ENCODE data around the gene DPY30. TPM values are rescaled to one million over a fixed set of nuclear protein-coding genes. Genes with fewer than 3 reads are reported as not detected.

DPY30 gene
- total RNA-seq, 3 donors from 2014 or later, result 65.0 to 70.0 (median 66.1) TPM

DNA sequence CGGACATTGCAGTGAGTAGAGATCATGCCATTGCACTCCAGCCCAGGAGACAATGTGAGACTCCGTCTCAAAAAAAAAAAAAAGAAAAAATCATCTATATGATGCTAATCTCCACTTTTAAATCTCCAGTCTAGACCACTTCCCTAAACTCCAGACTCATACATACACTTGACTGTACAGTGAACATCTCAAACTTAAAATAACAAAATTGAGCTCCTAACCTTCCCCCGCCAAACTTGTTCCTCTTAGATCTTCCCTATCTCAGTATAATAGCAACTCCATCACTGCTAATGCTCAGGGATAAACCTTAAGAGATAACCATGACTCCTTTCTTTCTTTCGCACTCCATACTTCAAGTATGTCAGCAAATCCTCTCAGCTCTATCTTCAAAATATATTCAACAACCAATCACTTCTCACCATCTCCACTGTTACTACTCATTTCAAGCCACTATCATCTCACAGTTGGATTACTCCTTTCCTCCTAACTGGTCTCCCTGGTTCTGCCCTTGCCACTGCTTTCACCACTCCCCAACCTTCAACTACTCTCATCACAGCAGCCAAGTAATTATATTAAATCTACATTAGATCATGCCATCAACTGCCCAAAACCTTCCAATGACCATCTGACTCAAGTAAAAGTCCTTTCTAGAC, 40.7 kb downstream of the DPY30 start:
- no peak overlapping the region for H3K4me3 Mint-ChIP-seq
- ATAC-seq, result peak; percentile 41 to 55

DNA sequence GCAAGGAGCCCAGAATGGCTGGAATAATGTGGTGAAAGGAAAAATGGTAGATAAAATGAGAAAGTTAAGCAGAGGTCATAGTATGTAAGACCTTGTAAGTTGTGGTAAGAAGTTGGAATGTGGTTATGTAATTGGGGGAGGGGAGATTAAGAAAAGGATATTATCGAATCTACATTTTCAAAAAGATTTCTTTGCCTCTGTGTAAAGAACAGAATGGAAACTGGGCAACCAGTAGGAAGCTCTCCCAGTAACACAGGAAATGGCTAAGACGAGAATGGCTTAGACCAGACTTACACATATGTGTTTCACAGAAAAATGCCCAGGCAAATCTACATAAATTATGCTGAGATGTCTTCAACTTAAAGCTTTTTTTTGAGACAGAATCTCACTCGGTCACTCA, 42.0 kb downstream of the DPY30 start:
- DNase-seq, result no peak
- Mint-ChIP-seq H3K36me3 (ENCODE audit: insufficient read depth) (peaks cover 8% of the 10 kb centered on the region), H3K4me1 (ENCODE audit: low read depth) (peaks cover 54% of the 10 kb centered on the region), H3K27me3 (ENCODE audit: low read depth) (no peaks in the 10 kb centered on the region), H3K4me3 (peak overlapping the region; percentile 27), H3K9me3 (no peaks in the 10 kb centered on the region)
- peak; percentile 53 to 59 for ATAC-seq

More for the DNA sequence above, 40.7 kb downstream of the DPY30 start:
- DNase-seq, result no peak
- Mint-ChIP-seq H3K4me1 (ENCODE audit: low read depth) (peaks cover 49% of the 10 kb centered on the region), H3K27me3 (ENCODE audit: low read depth) (no peaks in the 10 kb centered on the region), H3K9me3 (no peaks in the 10 kb centered on the region), H3K36me3 (ENCODE audit: insufficient read depth) (peaks cover 8% of the 10 kb centered on the region)

DNA sequence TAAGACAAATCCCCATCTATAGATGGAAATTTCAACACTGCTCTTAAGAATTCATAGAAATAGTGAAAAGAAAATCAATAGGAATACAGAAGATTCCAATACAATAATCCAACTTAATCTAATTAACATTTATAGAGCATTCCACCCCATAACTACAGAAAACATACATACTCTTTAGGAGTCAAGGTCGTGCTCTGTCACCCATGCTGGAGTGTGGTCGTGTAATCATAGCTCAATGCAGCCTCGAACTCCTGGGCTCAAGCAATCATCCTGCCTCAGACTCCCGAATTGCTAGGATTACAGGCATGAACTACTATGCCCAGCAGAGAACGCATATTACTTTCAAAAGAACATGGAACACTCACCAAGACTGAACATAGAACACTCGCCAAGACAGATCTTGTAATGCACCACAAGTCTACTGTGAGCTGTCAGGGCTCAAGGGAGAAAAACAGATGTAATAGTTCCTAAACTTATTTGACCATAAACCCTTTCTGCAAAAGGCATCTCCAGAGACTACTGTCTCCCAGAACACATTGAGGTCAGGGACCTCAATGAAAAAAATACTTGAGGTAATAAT, 42.9 kb downstream of the DPY30 start:
- no peak for DNase-seq
- Mint-ChIP-seq H3K27me3 (ENCODE audit: low read depth) (no peaks in the 10 kb centered on the region), H3K36me3 (ENCODE audit: insufficient read depth) (peaks cover 13% of the 10 kb centered on the region), H3K4me3 (no peak overlapping the region), H3K9me3 (no peaks in the 10 kb centered on the region), H3K4me1 (ENCODE audit: low read depth) (peaks cover 60% of the 10 kb centered on the region)
- ATAC-seq, result no peak

DNA sequence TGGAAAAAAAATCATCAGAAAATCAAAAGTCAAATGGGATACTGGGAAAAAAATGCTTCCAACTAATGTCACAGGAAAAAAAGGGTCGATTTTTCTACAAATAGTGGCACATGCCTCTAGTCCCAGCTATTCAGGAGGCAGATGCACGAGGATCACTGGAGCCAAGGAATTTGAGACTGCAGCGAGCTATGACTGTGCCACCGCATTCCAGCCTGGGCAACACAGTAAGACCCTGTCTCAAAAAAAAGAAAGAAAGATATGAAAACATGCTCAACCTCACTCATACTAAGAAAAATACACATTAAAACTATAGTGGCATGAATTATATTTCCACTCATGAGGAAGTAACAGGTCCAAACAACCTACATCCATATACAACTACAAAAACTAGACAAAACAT, 46.7 kb downstream of the DPY30 start:
- no peak for DNase-seq
- no peaks in the 10 kb centered on the region for H3K27me3 Mint-ChIP-seq (ENCODE audit: low read depth)
- peaks cover 50% of the 10 kb centered on the region for H3K4me1 Mint-ChIP-seq (ENCODE audit: low read depth)
- ATAC-seq, result no peak
- no peaks in the 10 kb centered on the region for H3K9me3 Mint-ChIP-seq
- H3K36me3 Mint-ChIP-seq (ENCODE audit: insufficient read depth), result peaks cover 8% of the 10 kb centered on the region
- H3K4me3 Mint-ChIP-seq, result no peak overlapping the region

DNA sequence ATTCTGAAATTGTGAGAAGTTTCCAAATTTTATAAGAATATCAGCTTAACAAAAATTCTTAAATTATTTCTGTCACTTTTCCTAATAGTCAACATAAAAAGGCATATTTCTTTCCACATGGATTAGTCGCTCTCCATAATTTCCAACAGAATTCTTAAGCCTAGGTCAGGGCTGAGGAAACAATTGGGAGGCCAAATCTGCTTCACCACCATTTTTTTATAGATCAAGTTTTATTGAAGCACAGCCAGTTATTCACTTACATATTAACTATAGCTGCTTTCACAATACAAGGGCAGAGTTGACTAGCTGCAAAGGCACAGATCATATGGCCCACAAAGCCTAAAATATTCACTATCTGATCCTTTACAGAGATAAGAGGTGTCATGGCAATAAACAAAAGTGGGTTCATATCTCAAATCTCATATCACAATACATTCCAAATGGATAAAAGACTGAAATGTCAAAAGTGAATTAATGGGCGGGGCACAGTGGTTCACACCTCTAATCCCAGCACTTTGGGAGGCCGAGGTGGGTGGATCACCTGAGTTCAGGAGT, 47.5 kb downstream of the DPY30 start:
- Mint-ChIP-seq H3K27me3 (ENCODE audit: low read depth) (no peaks in the 10 kb centered on the region), H3K4me1 (ENCODE audit: low read depth) (peaks cover 49% of the 10 kb centered on the region), H3K9me3 (no peaks in the 10 kb centered on the region), H3K36me3 (ENCODE audit: insufficient read depth) (peaks cover 8% of the 10 kb centered on the region), H3K4me3 (no peak overlapping the region)
- DNase-seq (no peak), ATAC-seq (no peak)

DNA sequence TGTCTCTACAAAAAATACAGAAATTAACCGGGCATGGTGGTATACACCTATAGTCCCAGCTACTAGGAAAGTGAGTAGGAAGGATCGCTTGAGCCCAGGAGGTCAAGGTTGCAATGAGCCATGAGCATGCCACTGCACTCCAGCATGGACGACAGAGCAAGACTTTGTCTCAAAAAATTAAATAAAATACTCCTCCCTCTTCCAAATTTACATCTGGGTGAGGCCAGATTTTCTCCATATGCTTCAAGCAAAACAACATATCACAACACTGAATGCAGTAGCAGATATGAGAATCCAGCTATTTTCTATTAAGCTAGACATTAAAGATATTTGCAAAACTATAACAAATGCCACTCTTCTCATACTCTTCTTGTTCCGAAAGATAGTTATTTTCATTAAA, 49.7 kb downstream of the DPY30 start:
- DNase-seq, result no peak
- no peak for ATAC-seq
- H3K9me3 Mint-ChIP-seq, result no peaks in the 10 kb centered on the region
- H3K4me3 Mint-ChIP-seq, result no peak overlapping the region
- no peaks in the 10 kb centered on the region for H3K27me3 Mint-ChIP-seq (ENCODE audit: low read depth)
- H3K4me1 Mint-ChIP-seq (ENCODE audit: low read depth), result peaks cover 42% of the 10 kb centered on the region
- peaks cover 8% of the 10 kb centered on the region for H3K36me3 Mint-ChIP-seq (ENCODE audit: insufficient read depth)

DNA sequence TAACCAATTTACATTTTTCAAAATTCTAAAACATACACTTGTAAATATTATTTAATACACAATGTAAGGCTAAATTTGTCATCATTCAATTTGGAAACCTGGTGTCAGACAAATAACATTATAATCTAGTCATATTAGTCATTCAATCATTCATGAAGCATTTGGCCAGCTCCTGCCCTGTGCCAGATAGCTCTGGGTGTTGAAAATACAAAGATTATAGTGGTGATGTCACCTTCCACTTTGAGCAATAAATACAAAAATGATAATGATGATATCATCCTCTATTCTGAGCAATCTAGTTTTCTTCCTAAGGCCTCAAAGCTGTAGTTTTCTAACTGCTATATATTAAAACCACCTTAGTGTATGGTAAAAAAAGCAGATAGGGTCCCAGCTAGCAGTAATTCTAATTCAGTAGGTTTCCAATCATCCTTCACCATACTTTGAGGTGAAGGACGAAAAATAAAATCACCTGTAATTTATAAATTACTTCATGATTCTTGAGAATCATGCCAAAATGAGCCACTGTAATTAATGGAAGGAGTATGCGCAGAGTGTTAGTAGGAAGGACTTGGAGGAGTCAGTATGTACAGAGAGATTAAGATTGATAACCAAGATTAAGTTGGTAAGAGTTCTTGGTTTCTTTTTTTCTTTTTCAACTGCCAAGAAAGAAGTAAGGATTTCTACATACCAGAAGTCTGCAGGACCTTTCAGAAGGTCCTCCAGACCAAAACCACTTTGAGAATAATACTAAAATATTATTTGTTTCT, 52.0 kb downstream of the DPY30 start:
- no peaks in the 10 kb centered on the region for H3K27me3 Mint-ChIP-seq (ENCODE audit: low read depth)
- DNase-seq, result no peak
- H3K9me3 Mint-ChIP-seq, result no peaks in the 10 kb centered on the region
- H3K36me3 Mint-ChIP-seq (ENCODE audit: insufficient read depth), result peaks cover 16% of the 10 kb centered on the region
- H3K4me3 Mint-ChIP-seq, result no peak overlapping the region
- ATAC-seq, result peak; percentile 60 to 77
- H3K4me1 Mint-ChIP-seq (ENCODE audit: low read depth), result peaks cover 34% of the 10 kb centered on the region

DNA sequence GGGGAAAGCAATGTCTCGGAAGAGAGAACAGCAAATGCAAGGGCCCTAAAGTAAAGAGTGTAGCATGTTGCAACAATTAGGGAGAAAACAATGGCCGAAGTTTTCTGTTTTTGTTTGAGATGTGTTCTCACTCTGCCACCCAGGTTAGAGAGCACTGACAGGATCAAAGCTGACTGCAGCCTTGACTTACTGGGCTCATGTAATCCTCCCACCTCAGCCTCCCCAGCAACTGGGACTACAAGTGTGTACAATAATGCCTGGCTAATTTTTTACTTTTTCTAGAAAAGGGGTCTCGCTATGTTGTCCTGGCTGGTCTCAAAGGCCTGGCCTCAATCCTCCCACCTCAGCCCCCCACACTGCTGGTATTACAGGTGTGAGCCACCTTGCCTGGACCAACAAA, 52.7 kb downstream of the DPY30 start:
- DNase-seq, result no peak
- Mint-ChIP-seq H3K4me1 (ENCODE audit: low read depth) (peaks cover 30% of the 10 kb centered on the region), H3K27me3 (ENCODE audit: low read depth) (no peaks in the 10 kb centered on the region), H3K9me3 (no peaks in the 10 kb centered on the region), H3K4me3 (no peak overlapping the region), H3K36me3 (ENCODE audit: insufficient read depth) (peaks cover 12% of the 10 kb centered on the region)
- no peak for ATAC-seq

DNA sequence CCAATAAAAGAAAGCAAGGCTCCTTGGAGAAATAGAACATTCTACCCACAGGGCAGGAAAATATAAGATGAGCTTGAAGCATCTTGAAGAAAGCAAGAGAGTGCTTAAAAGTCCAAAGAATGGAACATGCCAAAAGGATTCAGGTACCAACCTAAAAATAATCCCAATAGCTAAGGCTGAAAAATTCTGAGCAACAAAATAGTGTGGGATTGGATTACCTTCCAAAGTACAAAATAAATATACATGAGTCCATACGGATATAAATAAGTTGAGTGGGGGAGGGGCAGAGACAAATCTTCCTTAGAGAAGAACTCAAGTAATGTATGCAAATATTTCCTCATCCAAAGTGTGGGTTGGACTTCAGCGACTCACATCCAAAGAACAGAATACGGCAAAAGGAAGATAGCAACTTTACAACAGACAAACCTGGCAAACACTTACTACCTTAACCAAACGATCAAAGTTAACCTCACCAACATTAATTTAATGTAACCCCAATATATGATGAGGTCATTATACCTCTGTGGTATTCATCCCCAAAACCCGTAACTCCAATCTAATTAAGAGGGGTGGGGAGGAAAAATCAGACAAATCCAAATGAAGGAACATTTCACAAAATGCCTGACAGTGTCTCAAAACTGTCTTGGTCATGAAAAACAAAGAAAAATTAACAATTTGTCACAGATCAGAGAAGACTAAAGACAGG, 55.7 kb downstream of the DPY30 start:
- no peaks in the 10 kb centered on the region for H3K9me3 Mint-ChIP-seq
- DNase-seq, result no peak
- no peaks in the 10 kb centered on the region for H3K27me3 Mint-ChIP-seq (ENCODE audit: low read depth)
- H3K36me3 Mint-ChIP-seq (ENCODE audit: insufficient read depth), result peaks cover 12% of the 10 kb centered on the region
- ATAC-seq, result no peak
- H3K4me1 Mint-ChIP-seq (ENCODE audit: low read depth), result peaks cover 40% of the 10 kb centered on the region
- H3K4me3 Mint-ChIP-seq, result no peak overlapping the region

DNA sequence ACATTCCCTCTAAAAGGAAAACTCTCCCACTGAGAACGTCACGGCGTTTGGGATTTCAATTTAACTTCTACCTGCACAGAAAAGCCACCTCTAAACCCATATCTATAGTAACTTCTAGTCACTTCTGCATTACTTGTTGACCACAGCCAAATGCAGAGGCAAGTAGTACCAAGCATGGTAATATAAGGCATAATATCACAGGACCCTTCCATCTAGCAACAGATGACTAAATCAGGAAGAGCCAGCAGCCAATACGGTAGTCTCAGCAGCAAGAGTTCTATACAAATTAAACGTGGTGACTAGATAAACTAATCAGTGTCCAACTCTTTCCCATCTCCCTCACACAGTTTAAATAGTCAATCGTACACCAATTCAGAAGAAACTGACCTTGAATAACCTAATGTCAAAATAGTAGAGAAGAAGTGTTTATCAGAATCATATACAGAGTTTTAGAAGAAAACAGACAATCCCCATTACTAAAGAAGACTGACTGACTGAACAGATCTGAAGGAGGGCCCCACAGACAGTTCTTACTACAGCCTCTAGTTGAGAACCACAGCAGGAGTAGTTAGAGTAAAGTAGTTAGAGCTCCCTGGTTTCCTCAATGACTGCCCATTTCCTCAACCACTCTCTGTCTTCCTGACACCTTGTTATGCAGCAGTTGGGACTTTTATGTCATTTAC, 58.8 kb downstream of the DPY30 start:
- Mint-ChIP-seq H3K27me3 (ENCODE audit: low read depth) (no peaks in the 10 kb centered on the region), H3K4me3 (no peak overlapping the region), H3K4me1 (ENCODE audit: low read depth) (peaks cover 31% of the 10 kb centered on the region), H3K9me3 (no peaks in the 10 kb centered on the region), H3K36me3 (ENCODE audit: insufficient read depth) (peaks cover 14% of the 10 kb centered on the region)
- peak; percentile 82 for ATAC-seq
- DNase-seq, result no peak

DNA sequence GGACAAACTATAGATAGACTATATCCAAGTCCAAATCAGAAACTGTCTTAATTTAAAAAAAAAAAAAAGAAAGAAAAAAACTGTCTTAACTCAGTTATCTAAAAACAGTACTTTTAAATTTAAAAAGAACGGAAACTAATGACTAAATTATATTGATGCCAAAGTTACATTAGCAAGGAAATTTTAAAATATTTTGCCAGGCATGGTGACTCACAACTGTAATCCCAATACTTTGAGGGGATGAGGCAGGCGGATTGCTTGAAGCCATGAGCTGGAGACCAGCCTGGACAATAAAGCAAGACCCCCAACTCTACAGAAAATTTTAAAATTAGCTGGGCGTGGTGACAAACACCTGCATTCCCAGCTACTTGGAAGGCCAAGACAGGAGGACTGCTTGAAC, 59.6 kb downstream of the DPY30 start:
- Mint-ChIP-seq H3K27me3 (ENCODE audit: low read depth) (no peaks in the 10 kb centered on the region), H3K9me3 (no peaks in the 10 kb centered on the region), H3K4me3 (no peak overlapping the region), H3K36me3 (ENCODE audit: insufficient read depth) (peaks cover 14% of the 10 kb centered on the region), H3K4me1 (ENCODE audit: low read depth) (peaks cover 31% of the 10 kb centered on the region)
- no peak for DNase-seq
- ATAC-seq, result no peak

DNA sequence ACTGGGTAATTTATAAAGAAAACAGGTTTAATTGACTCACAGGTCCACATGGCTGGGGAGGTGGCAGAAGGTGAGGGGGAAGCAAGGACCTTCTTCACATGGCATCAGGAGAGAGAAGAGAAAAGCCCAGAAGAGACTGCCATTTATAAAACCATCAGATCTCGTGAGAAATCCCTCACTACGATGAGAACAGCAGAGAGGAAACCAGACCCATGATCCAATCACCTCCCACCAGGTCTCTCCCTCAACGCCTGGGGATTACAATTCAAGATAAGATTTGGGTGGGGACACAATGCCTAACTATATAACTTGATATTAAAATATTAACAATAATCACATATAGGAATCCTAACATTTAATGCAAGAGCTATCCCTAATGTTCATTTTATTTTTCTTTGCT, 60.6 kb downstream of the DPY30 start:
- H3K36me3 Mint-ChIP-seq (ENCODE audit: insufficient read depth), result peaks cover 8% of the 10 kb centered on the region
- no peak for ATAC-seq
- no peaks in the 10 kb centered on the region for H3K9me3 Mint-ChIP-seq
- DNase-seq, result no peak
- no peaks in the 10 kb centered on the region for H3K27me3 Mint-ChIP-seq (ENCODE audit: low read depth)
- H3K4me1 Mint-ChIP-seq (ENCODE audit: low read depth), result peaks cover 36% of the 10 kb centered on the region
- H3K4me3 Mint-ChIP-seq, result no peak overlapping the region

DNA sequence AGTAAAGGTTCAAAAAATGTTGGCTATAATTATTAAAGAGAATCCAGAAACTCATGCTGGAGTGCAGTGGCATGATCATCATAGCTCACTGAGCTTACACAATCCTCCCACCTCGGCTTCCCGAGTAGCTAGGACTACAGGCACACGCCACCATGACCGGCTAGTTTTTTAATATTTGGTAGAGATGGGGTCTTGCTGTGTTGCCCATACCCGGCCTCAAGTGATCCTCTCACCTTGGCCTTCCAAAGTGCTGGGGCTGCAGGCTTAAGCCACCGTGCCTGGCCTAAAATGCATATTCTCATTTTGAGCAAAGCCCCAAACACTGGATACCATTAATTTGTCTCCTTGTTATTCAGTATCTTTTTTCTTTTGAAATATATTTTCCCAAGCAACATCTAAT, 61.2 kb downstream of the DPY30 start:
- H3K9me3 Mint-ChIP-seq, result no peaks in the 10 kb centered on the region
- peaks cover 4% of the 10 kb centered on the region for H3K36me3 Mint-ChIP-seq (ENCODE audit: insufficient read depth)
- H3K27me3 Mint-ChIP-seq (ENCODE audit: low read depth), result no peaks in the 10 kb centered on the region

More for the DNA sequence above, 61.2 kb downstream of the DPY30 start:
- H3K4me3 Mint-ChIP-seq, result no peak overlapping the region
- DNase-seq (no peak), ATAC-seq (no peak)
- H3K4me1 Mint-ChIP-seq (ENCODE audit: low read depth), result peaks cover 37% of the 10 kb centered on the region
